Measurements from ENCODE around the gene SCGB2A2. TPM values are rescaled to one million over a fixed set of nuclear protein-coding genes. Genes with fewer than 3 reads are reported as not detected.

The SCGB2A2 gene
- polyA plus RNA-seq (2013, experiment 1 of 2): not detected
- not detected for polyA plus RNA-seq (2013, experiment 2 of 2)

- WGBS, 2 experiments (ENCODE audit: insufficient coverage in 2 of 2): 80 to 94% methylated on average over 7 to 8 of the region's 10 CpGs
- Histone ChIP-seq H3K4me3 (ENCODE audit: extremely low read depth, insufficient read depth, low read length, poor library complexity, severe bottlenecking) (no peak within 1 kb of the TSS), H3K4me1 (ENCODE audit: control insufficient read depth, insufficient read depth, low read length, poor library complexity, severe bottlenecking) (no peaks in the 10 kb centered on the region), H3K9me3 (ENCODE audit: control insufficient read depth, low read length) (no peaks in the 10 kb centered on the region), H3K27ac (ENCODE audit: low read depth, low read length, severe bottlenecking) (no peak within 1 kb of the TSS), H3K36me3 (ENCODE audit: control insufficient read depth, insufficient read depth, low read length) (no peaks in the 10 kb centered on the region)
These were observed at the start of gene SCGB2A2 for GRCh38 chr11:62269654-62270278. TSS of gene SCGB2A2 (plus strand) at chr11:62270158. CDS start at chr11:62270217, 59 bp downstream.

GRCh38 chr11:62221498-62221897, 48.5 kb upstream of the SCGB2A2 start:
- no peaks in the 10 kb centered on the region for H3K4me1 ChIP-seq (ENCODE audit: control insufficient read depth, insufficient read depth, low read length, poor library complexity, severe bottlenecking)
- H3K27ac ChIP-seq (ENCODE audit: low read depth, low read length, severe bottlenecking): no peak overlapping the region
- no peaks in the 10 kb centered on the region for H3K36me3 ChIP-seq (ENCODE audit: control insufficient read depth, insufficient read depth, low read length)
- WGBS, 2 experiments (ENCODE audit: insufficient coverage in 2 of 2): 83 to 96% methylated on average over 2 to 3 of the region's 3 CpGs
- H3K4me3 ChIP-seq (ENCODE audit: extremely low read depth, insufficient read depth, low read length, poor library complexity, severe bottlenecking): no peak overlapping the region
- peaks cover 24% of the 10 kb centered on the region for H3K9me3 ChIP-seq (ENCODE audit: control insufficient read depth, low read length)

GRCh38 chr11:62223095-62223494, 46.9 kb upstream of the SCGB2A2 start:
- Histone ChIP-seq H3K4me1 (ENCODE audit: control insufficient read depth, insufficient read depth, low read length, poor library complexity, severe bottlenecking) (no peaks in the 10 kb centered on the region), H3K4me3 (ENCODE audit: extremely low read depth, insufficient read depth, low read length, poor library complexity, severe bottlenecking) (no peak overlapping the region), H3K36me3 (ENCODE audit: control insufficient read depth, insufficient read depth, low read length) (no peaks in the 10 kb centered on the region), H3K27ac (ENCODE audit: low read depth, low read length, severe bottlenecking) (no peak overlapping the region), H3K9me3 (ENCODE audit: control insufficient read depth, low read length) (peaks cover 24% of the 10 kb centered on the region)

- Histone ChIP-seq H3K27ac (ENCODE audit: low read depth, low read length, severe bottlenecking) (no peak overlapping the region), H3K36me3 (ENCODE audit: control insufficient read depth, insufficient read depth, low read length) (no peaks in the 10 kb centered on the region), H3K9me3 (ENCODE audit: control insufficient read depth, low read length) (no peaks in the 10 kb centered on the region), H3K4me3 (ENCODE audit: extremely low read depth, insufficient read depth, low read length, poor library complexity, severe bottlenecking) (no peak overlapping the region), H3K4me1 (ENCODE audit: control insufficient read depth, insufficient read depth, low read length, poor library complexity, severe bottlenecking) (no peaks in the 10 kb centered on the region)
These were observed 36.2 kb upstream of the SCGB2A2 start for GRCh38 chr11:62233730-62234129.

GRCh38 chr11:62236187-62236586, 33.8 kb upstream of the SCGB2A2 start:
- Histone ChIP-seq H3K9me3 (ENCODE audit: control insufficient read depth, low read length) (no peaks in the 10 kb centered on the region), H3K4me3 (ENCODE audit: extremely low read depth, insufficient read depth, low read length, poor library complexity, severe bottlenecking) (no peak overlapping the region), H3K36me3 (ENCODE audit: control insufficient read depth, insufficient read depth, low read length) (no peaks in the 10 kb centered on the region), H3K27ac (ENCODE audit: low read depth, low read length, severe bottlenecking) (no peak overlapping the region), H3K4me1 (ENCODE audit: control insufficient read depth, insufficient read depth, low read length, poor library complexity, severe bottlenecking) (no peaks in the 10 kb centered on the region)
- WGBS, 2 experiments (ENCODE audit: insufficient coverage in 2 of 2): 60 to 100% methylated on average over 1 of the region's 2 CpGs

- 0% methylated on average over 1 of the region's 4 CpGs for WGBS, 2 experiments (ENCODE audit: insufficient coverage in 2 of 2)
- no peak overlapping the region for H3K4me3 ChIP-seq (ENCODE audit: extremely low read depth, insufficient read depth, low read length, poor library complexity, severe bottlenecking)
- no peaks in the 10 kb centered on the region for H3K9me3 ChIP-seq (ENCODE audit: control insufficient read depth, low read length)
- no peaks in the 10 kb centered on the region for H3K4me1 ChIP-seq (ENCODE audit: control insufficient read depth, insufficient read depth, low read length, poor library complexity, severe bottlenecking)
- no peak overlapping the region for H3K27ac ChIP-seq (ENCODE audit: low read depth, low read length, severe bottlenecking)
- no peaks in the 10 kb centered on the region for H3K36me3 ChIP-seq (ENCODE audit: control insufficient read depth, insufficient read depth, low read length)
These were observed 32.5 kb upstream of the SCGB2A2 start for GRCh38 chr11:62237499-62237898.

- Histone ChIP-seq H3K9me3 (ENCODE audit: control insufficient read depth, low read length) (no peaks in the 10 kb centered on the region), H3K27ac (ENCODE audit: low read depth, low read length, severe bottlenecking) (no peak overlapping the region), H3K4me1 (ENCODE audit: control insufficient read depth, insufficient read depth, low read length, poor library complexity, severe bottlenecking) (no peaks in the 10 kb centered on the region), H3K4me3 (ENCODE audit: extremely low read depth, insufficient read depth, low read length, poor library complexity, severe bottlenecking) (no peak overlapping the region), H3K36me3 (ENCODE audit: control insufficient read depth, insufficient read depth, low read length) (no peaks in the 10 kb centered on the region)
- 80% methylated on average over 1 to 3 of the region's 4 CpGs for WGBS, 2 experiments (ENCODE audit: insufficient coverage in 2 of 2)
These were observed 31.8 kb upstream of the SCGB2A2 start for GRCh38 chr11:62238151-62238550.

GRCh38 chr11:62241095-62241494, 28.9 kb upstream of the SCGB2A2 start:
- no peaks in the 10 kb centered on the region for H3K4me1 ChIP-seq (ENCODE audit: control insufficient read depth, insufficient read depth, low read length, poor library complexity, severe bottlenecking)
- no peak overlapping the region for H3K4me3 ChIP-seq (ENCODE audit: extremely low read depth, insufficient read depth, low read length, poor library complexity, severe bottlenecking)
- no peaks in the 10 kb centered on the region for H3K36me3 ChIP-seq (ENCODE audit: control insufficient read depth, insufficient read depth, low read length)
- WGBS, 2 experiments (ENCODE audit: insufficient coverage in 2 of 2): 83 to 86% methylated on average over 1 of the region's 3 CpGs
- no peak overlapping the region for H3K27ac ChIP-seq (ENCODE audit: low read depth, low read length, severe bottlenecking)
- no peaks in the 10 kb centered on the region for H3K9me3 ChIP-seq (ENCODE audit: control insufficient read depth, low read length)

GRCh38 chr11:62242021-62242420, 27.9 kb upstream of the SCGB2A2 start, which contains the start of gene SCGB1D2:
TSS of gene SCGB1D2 (plus strand) at chr11:62242239. CDS start at chr11:62242308, 69 bp downstream.
- Histone ChIP-seq H3K36me3 (ENCODE audit: control insufficient read depth, insufficient read depth, low read length) (no peaks in the 10 kb centered on the region), H3K9me3 (ENCODE audit: control insufficient read depth, low read length) (no peaks in the 10 kb centered on the region), H3K4me1 (ENCODE audit: control insufficient read depth, insufficient read depth, low read length, poor library complexity, severe bottlenecking) (no peaks in the 10 kb centered on the region), H3K27ac (ENCODE audit: low read depth, low read length, severe bottlenecking) (no peak within 1 kb of the TSS), H3K4me3 (ENCODE audit: extremely low read depth, insufficient read depth, low read length, poor library complexity, severe bottlenecking) (no peak within 1 kb of the TSS)
- 52 to 54% methylated on average over 3 of the region's 3 CpGs for WGBS, 2 experiments (ENCODE audit: insufficient coverage in 2 of 2)

GRCh38 chr11:62245271-62245753, 24.6 kb upstream of the SCGB2A2 start:
- no peak overlapping the region for H3K27ac ChIP-seq (ENCODE audit: low read depth, low read length, severe bottlenecking)
- no peaks in the 10 kb centered on the region for H3K36me3 ChIP-seq (ENCODE audit: control insufficient read depth, insufficient read depth, low read length)
- no peak overlapping the region for H3K4me3 ChIP-seq (ENCODE audit: extremely low read depth, insufficient read depth, low read length, poor library complexity, severe bottlenecking)
- no peaks in the 10 kb centered on the region for H3K4me1 ChIP-seq (ENCODE audit: control insufficient read depth, insufficient read depth, low read length, poor library complexity, severe bottlenecking)
- no peaks in the 10 kb centered on the region for H3K9me3 ChIP-seq (ENCODE audit: control insufficient read depth, low read length)
- 18 to 47% methylated on average over 4 of the region's 6 CpGs for WGBS, 2 experiments (ENCODE audit: insufficient coverage in 2 of 2)

GRCh38 chr11:62251698-62252097, 18.3 kb upstream of the SCGB2A2 start:
- Histone ChIP-seq H3K36me3 (ENCODE audit: control insufficient read depth, insufficient read depth, low read length) (no peaks in the 10 kb centered on the region), H3K4me1 (ENCODE audit: control insufficient read depth, insufficient read depth, low read length, poor library complexity, severe bottlenecking) (no peaks in the 10 kb centered on the region), H3K27ac (ENCODE audit: low read depth, low read length, severe bottlenecking) (no peak overlapping the region), H3K4me3 (ENCODE audit: extremely low read depth, insufficient read depth, low read length, poor library complexity, severe bottlenecking) (no peak overlapping the region), H3K9me3 (ENCODE audit: control insufficient read depth, low read length) (peaks cover 29% of the 10 kb centered on the region)
- 46 to 51% methylated on average over 3 to 4 of the region's 4 CpGs for WGBS, 2 experiments (ENCODE audit: insufficient coverage in 2 of 2)

Measured in mesodermal cell (in vitro differentiated cells).